OCI-LY1 (cell line): ENCODE measurements around the gene NFAM1.
A peak's percentile ranks its signal among the peaks of the same experiment; 100 is the strongest.

ENCODE experiments used
- H2AFZ ChIP-seq: fragments of 200-600 bp; sonication (generic), shearing (Covaris generic); 2 replicates; pipeline ENCODE4 v1.6.0; 2014; ENCODE audit warnings: antibody characterized with exemption, mild to moderate bottlenecking, low read length
- H3F3A ChIP-seq: fragments of 200-600 bp; sonication (generic), shearing (Covaris generic); 2 replicates; pipeline ENCODE4 v1.6.0; 2014; ENCODE audit warnings: mild to moderate bottlenecking, antibody characterized with exemption, low read length, moderate library complexity; ENCODE audit not compliant: insufficient read depth
- H3K27ac ChIP-seq: fragments of 200-600 bp; sonication (generic); 2 replicates; pipeline ENCODE4 v1.5.1; 2014; ENCODE audit warnings: low read length, mixed run types, mild to moderate bottlenecking, low read depth; ENCODE audit not compliant: poor library complexity, severe bottlenecking
- H3K27me3 ChIP-seq: fragments of 200-600 bp; sonication (generic); 2 replicates; pipeline ENCODE4 v1.6.0; 2014; ENCODE audit warnings: antibody characterized with exemption, mild to moderate bottlenecking, low read length, moderate library complexity; ENCODE audit not compliant: insufficient read depth
- H3K36me3 ChIP-seq: fragments of 200-600 bp; sonication (generic); 2 replicates; pipeline ENCODE4 v1.6.1; 2014; ENCODE audit warnings: mild to moderate bottlenecking, antibody characterized with exemption, low read length, moderate library complexity, mixed read lengths; ENCODE audit not compliant: insufficient read depth
- H3K4me1 ChIP-seq: fragments of 200-600 bp; sonication (generic); 2 replicates; pipeline ENCODE4 v1.5.1; 2014; ENCODE audit warnings: mild to moderate bottlenecking, low read length, moderate library complexity; ENCODE audit not compliant: insufficient read depth, severe bottlenecking
- H3K4me2 ChIP-seq: fragments of 200-600 bp; sonication (generic), shearing (Covaris generic); 2 replicates; pipeline ENCODE4 v1.6.1; 2014; ENCODE audit warnings: low read length
- H3K4me3 ChIP-seq: fragments of 200-600 bp; sonication (generic); 2 replicates; pipeline ENCODE4 v1.5.1; 2014; ENCODE audit warnings: low read length, low read depth, mild to moderate bottlenecking, mixed read lengths; ENCODE audit not compliant: poor library complexity, severe bottlenecking
- H3K79me2 ChIP-seq: fragments of 200-600 bp; shearing (Covaris generic); 2 replicates; pipeline ENCODE4 v1.6.1; 2016; ENCODE audit warnings: mixed run types, low read length, mixed read lengths; ENCODE audit not compliant: insufficient read depth
- H3K9ac ChIP-seq: fragments of 200-600 bp; sonication (generic), shearing (Covaris generic); 2 replicates; pipeline ENCODE4 v1.6.1; 2014; ENCODE audit warnings: mild to moderate bottlenecking, low read length, mixed read lengths
- H3K9me2 ChIP-seq: fragments of 200-600 bp; sonication (generic), shearing (Covaris generic); 2 replicates; pipeline ENCODE4 v1.6.1; 2014; ENCODE audit warnings: low read depth, mild to moderate bottlenecking, low read length, mixed read lengths
- H3K9me3 ChIP-seq: fragments of 200-600 bp; shearing (Covaris generic); 2 replicates; pipeline ENCODE4 v1.6.1; 2014; ENCODE audit warnings: low read length, mixed read lengths
- H4K20me1 ChIP-seq: fragments of 200-600 bp; sonication (generic), shearing (Covaris generic); 2 replicates; pipeline ENCODE4 v1.6.0; 2016; ENCODE audit warnings: mild to moderate bottlenecking, low read length; ENCODE audit not compliant: insufficient read depth
- CTCF ChIP-seq: fragments of 200-600 bp; sonication (generic), shearing (Covaris generic); IDR thresholded peaks from 2 replicates; pipeline ENCODE4 v1.5.1; 2017; ENCODE audit warnings: mild to moderate bottlenecking, antibody characterized with exemption, low read length, moderate library complexity, mixed read lengths
- EZH2 ChIP-seq: fragments of 200-600 bp; sonication (generic), shearing (Covaris generic); IDR thresholded peaks from 2 replicates; pipeline ENCODE4 v1.8.0; 2017; ENCODE audit warnings: borderline replicate concordance, mixed run types, mild to moderate bottlenecking, antibody characterized with exemption, low read length, moderate library complexity, mixed read lengths

Gene NFAM1

GRCh38 chr22:42366806-42367581, 65.2 kb downstream of the NFAM1 start:
- Histone ChIP-seq H3K36me3 (no peaks in the 10 kb centered on the region), H3K9ac (no peak overlapping the region), H3K4me3 (no peak overlapping the region), H3K27ac (no peak overlapping the region), H3K9me3 (no peaks in the 10 kb centered on the region), H3K9me2 (no peaks in the 10 kb centered on the region), H3K4me1 (peaks cover 14% of the 10 kb centered on the region), H3K4me2 (no peak overlapping the region), H3K79me2 (no peaks in the 10 kb centered on the region), H2AFZ (no peak overlapping the region), H4K20me1 (no peaks in the 10 kb centered on the region), H3F3A (no peaks in the 10 kb centered on the region), H3K27me3 (peaks cover 26% of the 10 kb centered on the region)
- TF ChIP-seq EZH2 = no peak
- TF ChIP-seq CTCF = 0 out of 2 replicates have a peak, but pooled peaks have one; percentile 7

GRCh38 chr22:42365942-42366695, 66.1 kb downstream of the NFAM1 start:
- Histone ChIP-seq H3K4me3 (no peak overlapping the region), H3K9me3 (no peaks in the 10 kb centered on the region), H3K4me2 (no peak overlapping the region), H3K9ac (no peak overlapping the region), H3K9me2 (no peaks in the 10 kb centered on the region), H4K20me1 (no peaks in the 10 kb centered on the region), H2AFZ (no peak overlapping the region), H3K36me3 (no peaks in the 10 kb centered on the region), H3K4me1 (peaks cover 14% of the 10 kb centered on the region), H3K79me2 (no peaks in the 10 kb centered on the region), H3K27ac (no peak overlapping the region), H3K27me3 (peaks cover 26% of the 10 kb centered on the region), H3F3A (no peaks in the 10 kb centered on the region)
- no peak for TF ChIP-seq CTCF
- no peak for TF ChIP-seq EZH2

GRCh38 chr22:42365111-42365865, 66.9 kb downstream of the NFAM1 start:
- Histone ChIP-seq H3K79me2 (no peaks in the 10 kb centered on the region), H3K4me1 (peaks cover 14% of the 10 kb centered on the region), H3K36me3 (no peaks in the 10 kb centered on the region), H3K27me3 (peaks cover 24% of the 10 kb centered on the region), H3K4me3 (no peak overlapping the region), H4K20me1 (no peaks in the 10 kb centered on the region), H3K4me2 (no peak overlapping the region), H3K9me3 (no peaks in the 10 kb centered on the region), H3K9me2 (no peaks in the 10 kb centered on the region), H3K27ac (no peak overlapping the region), H2AFZ (no peak overlapping the region), H3K9ac (no peak overlapping the region), H3F3A (no peaks in the 10 kb centered on the region)
- no peak for TF ChIP-seq EZH2
- TF ChIP-seq CTCF = no peak
